Naive thymus-derived CD4-positive, alpha-beta T cell (primary cell): ENCODE measurements around the gene TLR8. TPM values are rescaled to one million over a fixed set of nuclear protein-coding genes. Genes with fewer than 3 reads are reported as not detected.

ENCODE experiments used
- ATAC-seq: fragments of 150-1000 bp; cut with Tn5 transposase; 2 replicates; pipeline ENCODE4 v1.10.0; 2021; ENCODE audit warnings: mild to moderate bottlenecking, moderate library complexity
- CTCF ChIA-PET: fragments of 350-600 bp; sonication (Branson Sonifier 250); formaldehyde crosslinking; loops from one replicate; lab custom pipeline; 2021; ENCODE audit warnings: antibody characterized with exemption; lab: Charles Lee
- POLR2A ChIA-PET: fragments of 350-600 bp; sonication (Branson Sonifier 250); formaldehyde crosslinking; loops from one replicate; lab custom pipeline; 2021; ENCODE audit warnings: antibody characterized with exemption, inconsistent platforms; lab: Charles Lee
- DNase-seq, 9 donors: peaks; one replicate each; pipeline versions ENCODE4 v3.0.0 to v3.0.0-alpha.2; 2020 to 2022; ENCODE audit warnings: mixed read lengths in 1 of 9
- H3K27ac ChIP-seq: one replicate; pipeline ENCODE4 v1.7.0; 2013; ENCODE audit warnings: mild to moderate bottlenecking, low read depth, low read length, moderate library complexity
- H3K27me3 ChIP-seq, 2 donors: one replicate each; pipeline ENCODE4 v1.7.0; 2013; ENCODE audit warnings: low read length in 2 of 2, mild to moderate bottlenecking in 2 of 2, moderate library complexity in 2 of 2; ENCODE audit not compliant: control insufficient read depth in 2 of 2, insufficient read depth in 2 of 2
- H3K36me3 ChIP-seq, 3 experiments: 1 replicate in 2 of 3; 2 replicates in 1 of 3; pipeline ENCODE4 v1.7.0; 2013; ENCODE audit warnings: low read length in 3 of 3, mild to moderate bottlenecking in 3 of 3, moderate library complexity in 1 of 3; ENCODE audit not compliant: insufficient read depth in 3 of 3, control insufficient read depth in 2 of 3
- H3K4me1 ChIP-seq, 2 donors: one replicate each; pipeline ENCODE4 v1.7.0; 2013; ENCODE audit warnings: low read length in 2 of 2, mild to moderate bottlenecking in 2 of 2, moderate library complexity in 1 of 2; ENCODE audit not compliant: control insufficient read depth in 2 of 2, insufficient read depth in 2 of 2
- H3K4me3 ChIP-seq: 2 replicates; pipeline ENCODE4 v1.7.0; 2013; ENCODE audit warnings: mild to moderate bottlenecking, low read length
- H3K9me3 ChIP-seq, 3 experiments: 1 replicate in 2 of 3; 2 replicates in 1 of 3; pipeline ENCODE4 v1.7.0; 2013; ENCODE audit warnings: low read length in 3 of 3; ENCODE audit not compliant: control insufficient read depth in 2 of 3
- H3K27ac Mint-ChIP-seq, 9 donors: one replicate each; pipeline ENCODE4 v1.8.0; 2020 to 2022; ENCODE audit warnings: mixed read lengths in 9 of 9, mild to moderate bottlenecking in 8 of 9, moderate library complexity in 5 of 9, inconsistent platforms in 2 of 9
- H3K27me3 Mint-ChIP-seq, 5 donors: one replicate each; pipeline ENCODE4 v1.8.0; 2021 to 2022; ENCODE audit warnings: mixed read lengths in 5 of 5, mild to moderate bottlenecking in 1 of 5
- H3K36me3 Mint-ChIP-seq, 5 donors: one replicate each; pipeline ENCODE4 v1.8.0; 2020 to 2022; ENCODE audit warnings: mixed read lengths in 5 of 5, mild to moderate bottlenecking in 3 of 5, inconsistent platforms in 1 of 5
- H3K4me1 Mint-ChIP-seq, 7 donors: one replicate each; pipeline ENCODE4 v1.8.0; 2020 to 2022; ENCODE audit warnings: mixed read lengths in 7 of 7, mild to moderate bottlenecking in 3 of 7, inconsistent platforms in 1 of 7
- H3K4me3 Mint-ChIP-seq, 10 donors: one replicate each; pipeline ENCODE4 v1.8.0; 2020 to 2022; ENCODE audit warnings: mild to moderate bottlenecking in 10 of 10, mixed read lengths in 10 of 10, moderate library complexity in 6 of 10, inconsistent platforms in 2 of 10
- H3K9me3 Mint-ChIP-seq, 11 donors: one replicate each; pipeline ENCODE4 v1.8.0; 2020 to 2022; ENCODE audit warnings: mixed read lengths in 11 of 11, mild to moderate bottlenecking in 4 of 11, inconsistent platforms in 1 of 11, moderate library complexity in 1 of 11
- intact Hi-C, 2 donors: fragments of 100-400 bp; cut with micrococcal nuclease; formaldehyde crosslinking; loops; one replicate each; pipeline ENCODE4 v1.15.1; 2023
- polyA plus RNA-seq, 2 donors: library from polyadenylated mRNA; unstranded; fragments of 300-500 nt; fragmentation: Illumina TruSeq; gene quantifications; one replicate each; pipeline ENCODE4 v1.2.3, GENCODE V29; 2021
- total RNA-seq, 6 experiments: library from RNA in 5 of 6; stranded (reverse) in 5 of 6; gene quantifications; 1 replicate in 5 of 6; 2 replicates in 1 of 6; pipeline ENCODE4 v1.2.3 and lab custom pipeline; 2021 to 2026

Gene TLR8
- total and polyA plus RNA-seq, 7 experiments from 2014 or later = 0.35 to 15.2 (median 0.51) TPM; not detected in 3

- DNase-seq (no peak), ATAC-seq (no peak)
- no peaks in the 10 kb centered on the region for H3K27me3 ChIP-seq
- intact Hi-C loops = loop anchor here in 1 of 2 donors (1.0 to 5.0 kb wide), 2 partner anchors 396 to 542 kb away; no protein-coding TSS in a partner anchor
- Mint-ChIP-seq H3K4me1 (peaks cover 8 to 55% (median 49%) of the 10 kb centered on the region in 7 donors), H3K9me3 (no peaks in the 10 kb centered on the region), H3K36me3 (no peaks in the 10 kb centered on the region), H3K27me3 (no peaks in the 10 kb centered on the region), H3K27ac (peak overlapping the region in 8 of 9 donors; percentile 91 to 98 (median 96)), H3K4me3 (peak overlapping the region in 3 of 10 donors; percentile 72 to 84 (median 82))
- CTCF ChIA-PET = interaction anchor here (0.6 to 6.9 kb wide), 36 partner anchors 8 to 545 kb away, joined by 3 to 101 read pairs (median 5); partner anchors contain the start of gene TMSB4X
- no peaks in the 10 kb centered on the region for H3K36me3 ChIP-seq
- no peak overlapping the region for H3K27ac ChIP-seq
- no peak overlapping the region for H3K4me3 ChIP-seq
- POLR2A ChIA-PET = interaction anchor here (0.6 to 18.7 kb wide), 11 partner anchors 9 to 544 kb away, joined by 3 to 1267 read pairs (median 6); partner anchors contain the start of gene TMSB4X
- no peaks in the 10 kb centered on the region for H3K9me3 ChIP-seq
- H3K4me1 ChIP-seq = peaks cover 37 to 39% of the 10 kb centered on the region in 2 donors
Measured at GRCh38 chrX:12946406-12946805, 40.0 kb downstream of the TLR8 start.

GRCh38 chrX:12946838-12947544, 40.6 kb downstream of the TLR8 start:
- peak overlapping the region; percentile 80 for H3K27ac ChIP-seq
- Mint-ChIP-seq H3K4me1 (peaks cover 8 to 60% (median 53%) of the 10 kb centered on the region in 7 donors), H3K9me3 (no peaks in the 10 kb centered on the region), H3K27me3 (no peaks in the 10 kb centered on the region), H3K27ac (peak overlapping the region; percentile 91 to 98 (median 96)), H3K36me3 (no peaks in the 10 kb centered on the region), H3K4me3 (peak overlapping the region; percentile 16 to 84 (median 72))
- DNase-seq (peak in 8 of 9 donors; percentile 67 to 89 (median 74)), ATAC-seq (peak; percentile 64)
- no peaks in the 10 kb centered on the region for H3K36me3 ChIP-seq
- H3K9me3 ChIP-seq = no peaks in the 10 kb centered on the region
- H3K27me3 ChIP-seq = no peaks in the 10 kb centered on the region
- peaks cover 39 to 41% of the 10 kb centered on the region in 2 donors for H3K4me1 ChIP-seq
- intact Hi-C loops = loop anchor here (1.0 to 5.0 kb wide), 3 partner anchors 310 to 541 kb away; no protein-coding TSS in a partner anchor
- ChIA-PET CTCF (interaction anchor here (0.6 to 6.9 kb wide), 34 partner anchors 9 to 544 kb away, joined by 3 to 101 read pairs (median 5); partner anchors contain the start of gene TMSB4X), POLR2A (interaction anchor here (0.6 to 18.7 kb wide), 11 partner anchors 9 to 543 kb away, joined by 3 to 1267 read pairs (median 6); partner anchors contain the start of gene TMSB4X)
- peak overlapping the region; percentile 30 for H3K4me3 ChIP-seq

- no peak for DNase-seq
- peak overlapping the region; percentile 91 to 99 (median 96) for H3K27ac Mint-ChIP-seq
- no peaks in the 10 kb centered on the region for H3K27me3 ChIP-seq
- peaks cover 44 to 45% of the 10 kb centered on the region in 2 donors for H3K4me1 ChIP-seq
- peak overlapping the region; percentile 30 for H3K4me3 ChIP-seq
- peak overlapping the region; percentile 80 for H3K27ac ChIP-seq
- H3K9me3 Mint-ChIP-seq = no peaks in the 10 kb centered on the region
- ChIA-PET POLR2A (interaction anchor here (0.7 to 18.7 kb wide), 9 partner anchors 9 to 542 kb away, joined by 3 to 1267 read pairs (median 7); partner anchors contain the start of gene TMSB4X), CTCF (interaction anchor here (1.0 to 6.9 kb wide), 14 partner anchors 12 to 543 kb away, joined by 3 to 102 read pairs (median 9); partner anchors contain the start of gene TMSB4X)
- intact Hi-C loops = loop anchor here (1.0 to 5.0 kb wide), 3 partner anchors 310 to 541 kb away; no protein-coding TSS in a partner anchor
- H3K27me3 Mint-ChIP-seq = no peaks in the 10 kb centered on the region
- peaks cover 13 to 65% (median 57%) of the 10 kb centered on the region in 7 donors for H3K4me1 Mint-ChIP-seq
- no peaks in the 10 kb centered on the region for H3K36me3 ChIP-seq
- no peaks in the 10 kb centered on the region for H3K36me3 Mint-ChIP-seq
- ATAC-seq = no peak
- H3K4me3 Mint-ChIP-seq = peak overlapping the region in 8 of 10 donors; percentile 13 to 84 (median 70)
- no peaks in the 10 kb centered on the region for H3K9me3 ChIP-seq
Measured at GRCh38 chrX:12947545-12948235, 41.3 kb downstream of the TLR8 start.

- intact Hi-C loops = loop anchor here in 1 of 2 donors (5.0 kb wide), 1 partner anchor 394 kb away; no protein-coding TSS in a partner anchor
- H3K4me1 ChIP-seq = peaks cover 51 to 52% of the 10 kb centered on the region in 2 donors
- no peak overlapping the region for H3K4me3 ChIP-seq
- no peaks in the 10 kb centered on the region for H3K9me3 Mint-ChIP-seq
- ChIA-PET POLR2A (interaction anchor here (0.7 to 18.7 kb wide), 10 partner anchors 8 to 542 kb away, joined by 3 to 1267 read pairs (median 7); partner anchors contain the start of gene TMSB4X), CTCF (interaction anchor here (1.0 to 6.9 kb wide), 5 partner anchors 16 to 540 kb away, joined by 3 to 102 read pairs (median 19); partner anchors contain the start of gene TMSB4X)
- ATAC-seq = no peak
- no peak for DNase-seq
- H3K36me3 Mint-ChIP-seq = no peaks in the 10 kb centered on the region
- no peaks in the 10 kb centered on the region for H3K27me3 ChIP-seq
- peak overlapping the region; percentile 92 to 99 (median 97) for H3K27ac Mint-ChIP-seq
- no peaks in the 10 kb centered on the region for H3K9me3 ChIP-seq
- H3K27ac ChIP-seq = peak overlapping the region; percentile 80
- no peaks in the 10 kb centered on the region for H3K36me3 ChIP-seq
- peaks cover 13 to 73% (median 66%) of the 10 kb centered on the region in 7 donors for H3K4me1 Mint-ChIP-seq
- H3K4me3 Mint-ChIP-seq = peak overlapping the region in 9 of 10 donors; percentile 2 to 97 (median 79)
- no peaks in the 10 kb centered on the region for H3K27me3 Mint-ChIP-seq
Measured at GRCh38 chrX:12948495-12948894, 42.1 kb downstream of the TLR8 start.

GRCh38 chrX:12949205-12949926, 42.9 kb downstream of the TLR8 start:
- POLR2A ChIA-PET = interaction anchor here (0.9 to 18.7 kb wide), 18 partner anchors 11 to 786 kb away, joined by 3 to 1267 read pairs (median 7); partner anchors contain the start of genes OFD1, TMSB4X and TRAPPC2
- Histone ChIP-seq H3K27me3 (no peaks in the 10 kb centered on the region), H3K4me3 (peak overlapping the region; percentile 73), H3K36me3 (no peaks in the 10 kb centered on the region), H3K4me1 (peaks cover 57 to 59% of the 10 kb centered on the region in 2 donors), H3K27ac (peak overlapping the region; percentile 80), H3K9me3 (no peaks in the 10 kb centered on the region)
- CTCF ChIA-PET = interaction anchor here (0.7 to 6.9 kb wide), 8 partner anchors 21 to 541 kb away, joined by 3 to 102 read pairs (median 9); partner anchors contain the start of gene TMSB4X
- Mint-ChIP-seq H3K9me3 (no peaks in the 10 kb centered on the region), H3K4me3 (peak overlapping the region; percentile 79 to 97 (median 86)), H3K27me3 (no peaks in the 10 kb centered on the region), H3K36me3 (no peaks in the 10 kb centered on the region), H3K27ac (peak overlapping the region; percentile 95 to 99 (median 97)), H3K4me1 (peaks cover 13 to 82% (median 67%) of the 10 kb centered on the region in 7 donors)
- ATAC-seq (no peak), DNase-seq (no peak)
- intact Hi-C loops = loop anchor here in 1 of 2 donors (5.0 kb wide), 1 partner anchor 393 kb away; no protein-coding TSS in a partner anchor
